WTC11 (cell line): Measurements from ENCODE around the gene R3HDM4. TPM values are rescaled to one million over a fixed set of nuclear protein-coding genes. Genes with fewer than 3 reads are reported as not detected.

Source experiments
- ATAC-seq: fragments of 200-7000 bp; cut with Tn5 transposase; 2 replicates; pipeline ENCODE4 v1.10.0; 2021; ENCODE audit warnings: mild to moderate bottlenecking, moderate library complexity
- CTCF ChIA-PET: fragments of 300-600 bp; sonication (Branson Sonifier 250); formaldehyde crosslinking; loops from one replicate; lab custom pipeline; 2021; ENCODE audit warnings: antibody characterized with exemption; lab: Charles Lee
- POLR2A ChIA-PET: fragments of 350-600 bp; sonication (Branson Sonifier 250); formaldehyde crosslinking; loops from one replicate; lab custom pipeline; 2021; ENCODE audit warnings: antibody characterized with exemption; lab: Charles Lee
- DNase-seq: peaks from one replicate; pipeline ENCODE4 v3.0.0; 2021; ENCODE audit warnings: low spot score
- H3K27ac Mint-ChIP-seq: 2 replicates; pipeline ENCODE4 v1.8.0; 2021; ENCODE audit warnings: mixed read lengths
- H3K27me3 Mint-ChIP-seq: 2 replicates; pipeline ENCODE4 v1.8.0; 2021; ENCODE audit warnings: low read depth, mild to moderate bottlenecking, moderate library complexity, mixed read lengths
- H3K36me3 Mint-ChIP-seq: 2 replicates; pipeline ENCODE4 v1.8.0; 2021; ENCODE audit warnings: mixed read lengths
- H3K4me1 Mint-ChIP-seq: 2 replicates; pipeline ENCODE4 v1.8.0; 2022; ENCODE audit warnings: mixed read lengths
- H3K4me3 Mint-ChIP-seq: 2 replicates; pipeline ENCODE4 v1.8.0; 2021; ENCODE audit warnings: mild to moderate bottlenecking, moderate library complexity, mixed read lengths
- H3K9me3 Mint-ChIP-seq: 2 replicates; pipeline ENCODE4 v1.8.0; 2021; ENCODE audit warnings: mixed read lengths
- ARID4B ChIP-seq: sonication (generic); formaldehyde crosslinking; IDR thresholded peaks from 2 replicates; pipeline ENCODE4 v1.8.0; 2023; ENCODE audit warnings: missing genetic modification reagents, mild to moderate bottlenecking, borderline replicate concordance
- CBFB ChIP-seq: sonication (generic); formaldehyde crosslinking; IDR thresholded peaks from 2 replicates; pipeline ENCODE4 v1.8.1; 2022; ENCODE audit warnings: mild to moderate bottlenecking, low read depth, missing genetic modification reagents
- CREB1 ChIP-seq: sonication (generic); formaldehyde crosslinking; IDR thresholded peaks from 2 replicates; pipeline ENCODE4 v1.8.0; 2023; ENCODE audit warnings: mild to moderate bottlenecking, missing genetic modification reagents
- ERG ChIP-seq: fragments of 250-450 bp; sonication (Bioruptor Pico); IDR thresholded peaks from 2 replicates; pipeline ENCODE4 v1.8.0; 2021; ENCODE audit warnings: mild to moderate bottlenecking
- FOXJ3 ChIP-seq: sonication (generic); formaldehyde crosslinking; IDR thresholded peaks from 2 replicates; pipeline ENCODE4 v1.9.0; 2021; ENCODE audit warnings: missing genetic modification reagents, mild to moderate bottlenecking, borderline replicate concordance
- IRF1 ChIP-seq: sonication (generic); formaldehyde crosslinking; IDR thresholded peaks from 2 replicates; pipeline ENCODE4 v1.8.0; 2023; ENCODE audit warnings: missing genetic modification reagents
- JAZF1 ChIP-seq: fragments of 250-450 bp; sonication (Bioruptor Pico); IDR thresholded peaks from 2 replicates; pipeline ENCODE4 v1.9.0; 2021; ENCODE audit warnings: moderate library complexity, mild to moderate bottlenecking, inconsistent platforms
- NFATC4 ChIP-seq: fragments of 250-450 bp; sonication (Bioruptor Pico); IDR thresholded peaks from 2 replicates; pipeline ENCODE4 v1.9.0; 2021; ENCODE audit warnings: mild to moderate bottlenecking
- PRDM15 ChIP-seq: sonication (generic); formaldehyde crosslinking; IDR thresholded peaks from 2 replicates; pipeline ENCODE4 v1.8.0; 2022; ENCODE audit warnings: missing genetic modification reagents
- ZBTB21 ChIP-seq: sonication (generic); formaldehyde crosslinking; IDR thresholded peaks from 2 replicates; pipeline ENCODE4 v1.8.1; 2023; ENCODE audit warnings: mild to moderate bottlenecking, missing genetic modification reagents, borderline replicate concordance
- ZBTB43 ChIP-seq: sonication (generic); formaldehyde crosslinking; IDR thresholded peaks from 2 replicates; pipeline ENCODE4 v1.8.1; 2023; ENCODE audit warnings: mild to moderate bottlenecking, missing genetic modification reagents
- ZNF121 ChIP-seq: sonication (generic); formaldehyde crosslinking; IDR thresholded peaks from 2 replicates; pipeline ENCODE4 v1.8.0; 2023; ENCODE audit warnings: missing genetic modification reagents
- ZNF219 ChIP-seq: sonication (generic); formaldehyde crosslinking; IDR thresholded peaks from 2 replicates; pipeline ENCODE4 v1.8.0; 2023; ENCODE audit warnings: missing genetic modification reagents, mild to moderate bottlenecking, borderline replicate concordance
- ZNF532 ChIP-seq: fragments of 250-450 bp; sonication (Bioruptor Pico); IDR thresholded peaks from 2 replicates; pipeline ENCODE4 v1.9.0; 2021; ENCODE audit warnings: mild to moderate bottlenecking, borderline replicate concordance
- ZNF671 ChIP-seq: fragments of 250-450 bp; sonication (Bioruptor Pico); IDR thresholded peaks from 2 replicates; pipeline ENCODE4 v1.8.0; 2021; ENCODE audit warnings: mild to moderate bottlenecking
- total RNA-seq: library from RNA; stranded (reverse); gene quantifications from 3 replicates; pipeline ENCODE4 v1.2.3, GENCODE V29; 2021

The R3HDM4 gene
- total RNA-seq, 1 experiment from 2014 or later, result 99.5 TPM

- Mint-ChIP-seq H3K9me3 (no peaks in the 10 kb centered on the region), H3K4me1 (peaks cover 3% of the 10 kb centered on the region; the same call in 1 of the 2 replicates), H3K4me3 (no peak overlapping the region), H3K36me3 (peaks cover 33% of the 10 kb centered on the region), H3K27me3 (no peaks in the 10 kb centered on the region), H3K27ac (peak overlapping the region; percentile 89; the same call in 1 of the 2 replicates)
- DNase-seq (no peak), ATAC-seq (no peak)
- ChIA-PET CTCF (interaction anchor here (0.7 to 1.4 kb wide), 3 partner anchors 21 to 75 kb away, joined by 3 to 4 read pairs (median 4); no protein-coding TSS in a partner anchor), POLR2A (interaction anchor here (0.7 kb wide), 1 partner anchor 70 kb away, joined by 6 read pairs; no protein-coding TSS in a partner anchor)
- TF ChIP-seq ZNF121 (CRISPR knock-in tag), result no peak
- no peak for TF ChIP-seq JAZF1 (CRISPR knock-in tag)
- TF ChIP-seq CBFB (CRISPR knock-in tag), result no peak
- no peak for TF ChIP-seq ZBTB43 (CRISPR knock-in tag)
- no peak for TF ChIP-seq CREB1
- no peak for TF ChIP-seq ERG
- TF ChIP-seq FOXJ3 (CRISPR knock-in tag), result no peak
- TF ChIP-seq PRDM15 (CRISPR knock-in tag), result no peak
- TF ChIP-seq NFATC4, result no peak
- no peak for TF ChIP-seq ZNF219 (CRISPR knock-in tag)
- TF ChIP-seq ARID4B (CRISPR knock-in tag), result no peak
- no peak for TF ChIP-seq ZNF671 (CRISPR knock-in tag)
- TF ChIP-seq IRF1 (CRISPR knock-in tag), result no peak
- TF ChIP-seq ZBTB21 (CRISPR knock-in tag), result no peak
- TF ChIP-seq ZNF532 (CRISPR knock-in tag), result no peak
Measured at GRCh38 chr19:938233-938923, 25.4 kb upstream of the R3HDM4 start.
